OCI-LY3 (cell line): ENCODE measurements around the gene TMEM132C.

Source experiments
- EZH2phosphoT487 ChIP-seq: fragments of 200-600 bp; shearing (Covaris generic); IDR thresholded peaks from 2 replicates; pipeline ENCODE4 v1.6.1; 2018; ENCODE audit warnings: antibody characterized with exemption, mixed run types, low read depth
- TF ChIP-seq, protein P1 (sequence below): fragments of 200-600, 300-600 bp; sonication (generic); IDR thresholded peaks from 2 replicates; pipeline ENCODE4 v1.5.1; 2014; ENCODE audit warnings: antibody characterized with exemption, low read length, low read depth

DNA sequence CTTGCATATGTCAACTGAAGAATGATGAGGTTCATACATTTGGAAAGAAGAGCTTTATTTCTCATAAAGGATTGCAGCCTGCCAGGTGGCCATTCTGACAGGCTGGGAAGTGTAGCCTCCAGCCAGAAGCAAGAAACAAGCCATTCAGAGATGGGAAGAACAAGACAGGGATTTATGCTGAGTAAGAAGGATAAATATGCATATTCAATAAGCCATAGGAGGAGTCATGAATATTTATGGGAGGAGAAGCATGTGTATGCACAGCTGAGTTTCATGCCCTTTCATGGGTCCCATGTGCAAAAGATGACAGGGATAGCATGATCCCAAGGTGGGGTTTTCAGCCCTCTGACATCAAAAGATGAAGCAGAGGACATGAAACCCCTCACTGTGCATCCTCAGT lies 269.8 kb downstream of the TMEM132C start:
- TF ChIP-seq, protein P1, sequence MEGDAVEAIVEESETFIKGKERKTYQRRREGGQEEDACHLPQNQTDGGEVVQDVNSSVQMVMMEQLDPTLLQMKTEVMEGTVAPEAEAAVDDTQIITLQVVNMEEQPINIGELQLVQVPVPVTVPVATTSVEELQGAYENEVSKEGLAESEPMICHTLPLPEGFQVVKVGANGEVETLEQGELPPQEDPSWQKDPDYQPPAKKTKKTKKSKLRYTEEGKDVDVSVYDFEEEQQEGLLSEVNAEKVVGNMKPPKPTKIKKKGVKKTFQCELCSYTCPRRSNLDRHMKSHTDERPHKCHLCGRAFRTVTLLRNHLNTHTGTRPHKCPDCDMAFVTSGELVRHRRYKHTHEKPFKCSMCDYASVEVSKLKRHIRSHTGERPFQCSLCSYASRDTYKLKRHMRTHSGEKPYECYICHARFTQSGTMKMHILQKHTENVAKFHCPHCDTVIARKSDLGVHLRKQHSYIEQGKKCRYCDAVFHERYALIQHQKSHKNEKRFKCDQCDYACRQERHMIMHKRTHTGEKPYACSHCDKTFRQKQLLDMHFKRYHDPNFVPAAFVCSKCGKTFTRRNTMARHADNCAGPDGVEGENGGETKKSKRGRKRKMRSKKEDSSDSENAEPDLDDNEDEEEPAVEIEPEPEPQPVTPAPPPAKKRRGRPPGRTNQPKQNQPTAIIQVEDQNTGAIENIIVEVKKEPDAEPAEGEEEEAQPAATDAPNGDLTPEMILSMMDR, result no peak
- no peak for TF ChIP-seq EZH2phosphoT487
